ENCODE measurements around the gene TGFBR2. TPM values are rescaled to one million over a fixed set of nuclear protein-coding genes. Genes with fewer than 3 reads are reported as not detected.
A peak's percentile ranks its signal among the peaks of the same experiment; 100 is the strongest.

TGFBR2 gene
- polyA plus RNA-seq, 1 of the 3 experiments (the other 2 are of a cell fraction), result 48.3 TPM

- peaks cover 19 to 59% of the 10 kb centered on the region in 2 experiments for H3K36me3 ChIP-seq (replicated peaks in 1 of 2; ENCODE audit: control insufficient read depth in 1 of 2, insufficient read depth in 2 of 2, low read length in 1 of 2)
- peaks cover 44% of the 10 kb centered on the region for H3K79me2 ChIP-seq (ENCODE audit: insufficient read depth)
- 100% methylated on average over 2 of the region's 2 CpGs for WGBS (ENCODE audit: low lambda C conversion rate)
- POLR2A ChIA-PET, result no interaction called here
- H3K4me3 ChIP-seq (ENCODE audit: low read depth in 2 of 2, low read length in 1 of 2), result no peak overlapping the region
- TF ChIP-seq PBX3 (IDR thresholded peaks at IDR 0.05) (no peak), GABPA (IDR thresholded peaks at IDR 0.05; ENCODE audit: low read depth) (no peak), NFIC (IDR thresholded peaks at IDR 0.05; ENCODE audit: borderline replicate concordance) (no peak), RAD21 (IDR thresholded peaks at IDR 0.05; ENCODE audit: low read length) (no peak), EZH2phosphoT487 (IDR thresholded peaks at IDR 0.05; ENCODE audit: borderline replicate concordance, low read depth) (no peak), EP300 (IDR thresholded peaks at IDR 0.05; ENCODE audit: borderline replicate concordance in 1 of 2, low read depth in 1 of 2, low read length in 1 of 2) (no peak)
- no peaks in the 10 kb centered on the region for H3K27me3 ChIP-seq (ENCODE audit: insufficient read depth)
- no peaks in the 10 kb centered on the region for H4K20me1 ChIP-seq (ENCODE audit: insufficient read depth)
- H3K4me2 ChIP-seq, result peak overlapping the region; percentile 65; the same call in 1 of the 2 replicates
- peaks cover 33 to 46% of the 10 kb centered on the region in 2 experiments for H3K4me1 ChIP-seq (ENCODE audit: control insufficient read depth in 1 of 2, insufficient read depth in 2 of 2, low read depth in 1 of 2, low read length in 1 of 2)
- peak overlapping the region; percentile 80 to 96 for H3K27ac ChIP-seq (ENCODE audit: low read depth in 2 of 2, low read length in 1 of 2)
- no peak for DNase-seq
- H3K9ac ChIP-seq, result no peak overlapping the region
- CTCF ChIA-PET, result interaction anchor here (0.7 to 9.4 kb wide), 4 partner anchors 31 to 648 kb away, joined by 3 to 117 read pairs (median 7); partner anchors contain the start of gene TGFBR2
- H3K9me2 ChIP-seq, result no peaks in the 10 kb centered on the region
- peaks cover 30% of the 10 kb centered on the region for H3F3A ChIP-seq (replicated peaks; ENCODE audit: insufficient read depth)
- no peaks in the 10 kb centered on the region for H3K9me3 ChIP-seq
- H2AFZ ChIP-seq (ENCODE audit: low read depth), result no peak overlapping the region
Observed at GRCh38 chr3:30690199-30690598, 83.8 kb downstream of the TGFBR2 start.

GRCh38 chr3:30691249-30691880 lies 85.0 kb downstream of the TGFBR2 start:
- H3K4me2 ChIP-seq, result no peak overlapping the region
- H3K27ac ChIP-seq (ENCODE audit: low read depth in 2 of 2, low read length in 1 of 2), result no peak overlapping the region
- H3K9me3 ChIP-seq, result no peaks in the 10 kb centered on the region
- H3K4me3 ChIP-seq (ENCODE audit: low read depth in 2 of 2, low read length in 1 of 2), result no peak overlapping the region
- no peaks in the 10 kb centered on the region for H3K9me2 ChIP-seq
- TF ChIP-seq YY1 (IDR thresholded peaks at IDR 0.05; ENCODE audit: low read depth) (no peak), FOXJ3 (CRISPR knock-in tag; IDR thresholded peaks at IDR 0.05) (no peak), MAX (IDR thresholded peaks at IDR 0.05; ENCODE audit: low read depth) (no peak), NRF1 (IDR thresholded peaks at IDR 0.05; ENCODE audit: low read depth, low read length) (no peak), SIN3A (IDR thresholded peaks at IDR 0.05; ENCODE audit: borderline replicate concordance, low read depth, low read length) (no peak), ELF1 (IDR thresholded peaks at IDR 0.05) (no peak), MXI1 (IDR thresholded peaks at IDR 0.05; ENCODE audit: low read depth, low read length) (no peak)
- peaks cover 30% of the 10 kb centered on the region for H3F3A ChIP-seq (replicated peaks; ENCODE audit: insufficient read depth)
- 87% methylated on average over 7 of the region's 10 CpGs for WGBS (ENCODE audit: low lambda C conversion rate)
- POLR2A ChIA-PET, result no interaction called here
- H4K20me1 ChIP-seq (ENCODE audit: insufficient read depth), result no peaks in the 10 kb centered on the region
- H3K27me3 ChIP-seq (ENCODE audit: insufficient read depth), result no peaks in the 10 kb centered on the region
- peaks cover 33% of the 10 kb centered on the region for H3K79me2 ChIP-seq (ENCODE audit: insufficient read depth)
- H3K36me3 ChIP-seq (replicated peaks in 1 of 2; ENCODE audit: control insufficient read depth in 1 of 2, insufficient read depth in 2 of 2, low read length in 1 of 2), result peaks cover 24 to 62% of the 10 kb centered on the region in 2 experiments
- no peak for DNase-seq
- no peak overlapping the region for H3K9ac ChIP-seq
- CTCF ChIA-PET, result interaction anchor here (0.6 to 9.4 kb wide), 12 partner anchors 9 to 1837 kb away, joined by 3 to 117 read pairs (median 4); no protein-coding TSS in a partner anchor
- peaks cover 33 to 46% of the 10 kb centered on the region in 2 experiments for H3K4me1 ChIP-seq (ENCODE audit: control insufficient read depth in 1 of 2, insufficient read depth in 2 of 2, low read depth in 1 of 2, low read length in 1 of 2)
- H2AFZ ChIP-seq (ENCODE audit: low read depth), result no peak overlapping the region
